A549 treated with AZD2906 at 1 μM for 4 hours (cell line): ENCODE data around the gene MMRN2. TPM values are rescaled to one million over a fixed set of nuclear protein-coding genes. Genes with fewer than 3 reads are reported as not detected.

ENCODE experiments used
- total RNA-seq: library from RNA; stranded (reverse); fragments of 200-300 nt; extraction: Qiagen RNA extraction; gene quantifications from 5 replicates; pipeline ENCODE4 v1.2.3, GENCODE V29; 2022

Gene MMRN2, protein sequence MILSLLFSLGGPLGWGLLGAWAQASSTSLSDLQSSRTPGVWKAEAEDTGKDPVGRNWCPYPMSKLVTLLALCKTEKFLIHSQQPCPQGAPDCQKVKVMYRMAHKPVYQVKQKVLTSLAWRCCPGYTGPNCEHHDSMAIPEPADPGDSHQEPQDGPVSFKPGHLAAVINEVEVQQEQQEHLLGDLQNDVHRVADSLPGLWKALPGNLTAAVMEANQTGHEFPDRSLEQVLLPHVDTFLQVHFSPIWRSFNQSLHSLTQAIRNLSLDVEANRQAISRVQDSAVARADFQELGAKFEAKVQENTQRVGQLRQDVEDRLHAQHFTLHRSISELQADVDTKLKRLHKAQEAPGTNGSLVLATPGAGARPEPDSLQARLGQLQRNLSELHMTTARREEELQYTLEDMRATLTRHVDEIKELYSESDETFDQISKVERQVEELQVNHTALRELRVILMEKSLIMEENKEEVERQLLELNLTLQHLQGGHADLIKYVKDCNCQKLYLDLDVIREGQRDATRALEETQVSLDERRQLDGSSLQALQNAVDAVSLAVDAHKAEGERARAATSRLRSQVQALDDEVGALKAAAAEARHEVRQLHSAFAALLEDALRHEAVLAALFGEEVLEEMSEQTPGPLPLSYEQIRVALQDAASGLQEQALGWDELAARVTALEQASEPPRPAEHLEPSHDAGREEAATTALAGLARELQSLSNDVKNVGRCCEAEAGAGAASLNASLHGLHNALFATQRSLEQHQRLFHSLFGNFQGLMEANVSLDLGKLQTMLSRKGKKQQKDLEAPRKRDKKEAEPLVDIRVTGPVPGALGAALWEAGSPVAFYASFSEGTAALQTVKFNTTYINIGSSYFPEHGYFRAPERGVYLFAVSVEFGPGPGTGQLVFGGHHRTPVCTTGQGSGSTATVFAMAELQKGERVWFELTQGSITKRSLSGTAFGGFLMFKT
- total RNA-seq, result 0.40 to 1.4 TPM (median 0.93 TPM) in 5 replicates

DNA sequence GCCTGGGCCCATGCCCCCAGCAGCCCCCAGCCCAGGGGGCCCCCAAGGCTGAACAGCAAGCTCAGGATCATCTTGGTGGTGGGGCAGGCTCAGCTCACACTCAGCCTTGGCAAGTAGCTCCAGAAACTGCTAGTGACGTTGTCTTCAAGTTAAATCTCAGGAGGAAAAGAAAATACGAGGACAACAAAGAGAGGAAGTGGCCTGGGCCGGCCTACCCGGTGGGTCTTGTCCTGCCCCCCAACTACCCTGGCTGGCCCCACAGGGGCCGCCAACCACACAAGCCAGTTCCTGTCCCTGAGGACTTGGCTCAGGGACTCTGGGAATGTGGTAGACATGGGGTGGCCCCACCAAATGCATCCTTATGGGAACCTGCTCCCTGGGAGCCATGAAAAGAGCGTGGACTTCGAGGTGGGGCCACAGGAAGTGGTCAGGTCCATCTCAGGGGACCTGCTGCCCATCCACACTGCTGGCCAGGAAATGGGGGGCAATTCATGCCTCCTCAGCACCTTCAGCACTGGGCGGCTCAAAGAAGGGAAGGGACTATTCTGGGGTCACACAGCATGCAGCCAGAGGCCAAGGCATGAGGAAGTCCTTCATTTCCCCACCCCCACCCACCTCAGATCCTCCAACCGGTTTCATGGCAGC lies at the start of gene MMRN2:
MMRN2 (minus strand) TSS at position 145 of the 645 bp plus-strand sequence; CDS start at position 71, 74 bp downstream.

DNA sequence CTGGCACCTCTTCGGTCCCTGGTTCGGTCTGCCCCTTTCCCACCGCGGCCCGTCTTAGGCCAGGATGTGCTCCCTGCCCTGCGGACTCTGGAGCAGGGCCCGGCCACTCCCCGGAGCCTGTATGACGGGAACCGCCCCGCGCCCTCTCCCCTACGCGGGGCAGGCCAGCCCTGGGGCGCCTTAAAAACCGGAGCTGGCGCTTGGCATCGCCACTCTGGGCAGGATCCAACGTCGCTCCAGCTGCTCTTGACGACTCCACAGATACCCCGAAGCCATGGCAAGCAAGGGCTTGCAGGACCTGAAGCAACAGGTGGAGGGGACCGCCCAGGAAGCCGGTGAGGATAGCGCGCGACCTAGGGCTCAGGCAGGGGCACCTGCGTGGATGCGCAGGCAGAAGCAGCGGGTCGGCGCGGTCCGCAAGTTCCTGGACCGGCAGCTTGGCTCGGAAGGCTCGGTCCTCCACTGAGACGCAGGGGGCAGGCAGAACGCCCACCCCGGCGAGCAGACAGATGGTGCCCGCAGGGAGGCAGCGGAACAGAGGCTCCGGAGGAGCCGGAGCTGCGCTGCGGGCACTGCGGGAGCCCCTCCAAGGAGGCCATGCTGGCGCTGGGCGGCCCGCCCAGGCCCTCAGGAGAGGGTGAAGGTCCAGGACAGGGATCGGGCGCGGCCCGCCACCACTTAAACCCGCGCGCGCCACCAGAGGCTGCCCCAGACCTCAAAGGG lies 11.0 kb upstream of the MMRN2 start, which contains the start of gene ADIRF:
ADIRF (plus strand) TSS at position 212 of the 723 bp plus-strand sequence; CDS start at position 275, 63 bp downstream.

DNA sequence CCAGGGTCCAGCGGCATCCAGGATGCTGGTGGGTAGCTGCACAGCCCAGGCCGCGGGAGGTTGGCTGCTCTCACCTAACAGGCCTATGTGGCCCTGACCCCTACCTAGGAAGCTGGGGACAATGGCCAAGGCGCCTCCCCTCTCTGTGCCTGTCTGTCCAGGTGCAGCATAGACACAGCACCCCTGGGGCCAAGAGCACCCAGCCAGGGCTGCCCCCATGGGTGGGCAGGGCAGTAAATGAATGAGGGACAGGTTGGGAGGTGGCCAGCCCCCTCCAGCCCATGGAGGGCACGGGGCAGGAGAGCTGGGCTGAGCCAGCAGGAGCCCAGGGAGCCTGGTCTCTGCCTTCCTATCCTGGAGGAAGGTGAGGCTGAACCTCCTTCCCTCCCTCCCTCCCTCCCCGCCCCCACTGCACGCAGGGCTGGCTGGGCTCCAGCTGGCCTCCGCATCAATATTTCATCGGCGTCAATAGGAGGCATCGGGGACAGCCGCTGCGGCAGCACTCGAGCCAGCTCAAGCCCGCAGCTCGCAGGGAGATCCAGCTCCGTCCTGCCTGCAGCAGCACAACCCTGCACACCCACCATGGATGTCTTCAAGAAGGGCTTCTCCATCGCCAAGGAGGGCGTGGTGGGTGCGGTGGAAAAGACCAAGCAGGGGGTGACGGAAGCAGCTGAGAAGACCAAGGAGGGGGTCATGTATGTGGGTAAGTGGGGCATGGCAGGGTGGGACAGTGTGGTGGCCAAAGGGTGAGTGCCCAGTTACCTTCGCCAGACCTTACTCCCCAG lies 893 bp upstream of the MMRN2 start, which contains the start of gene SNCG:
SNCG (plus strand) TSS at position 484 of the 785 bp plus-strand sequence; CDS start at position 583, 99 bp downstream.

Other genes starting within 250 kb of the MMRN2 start
- 18.7 to 28.6 TPM (median 23.1 TPM) in 5 replicates for gene BMPR1A, start 201.0 kb downstream of the MMRN2 start, total RNA-seq
- gene SNCG, start 984 bp upstream of the MMRN2 start, total RNA-seq, result 10.4 to 14.7 TPM (median 14.1 TPM) in 5 replicates
- gene ADIRF, start 10.9 kb upstream of the MMRN2 start, total RNA-seq, result 0.19 to 0.30 TPM in 2 of 5 replicates, not detected in the others
- gene FAM25A, start 62.7 kb upstream of the MMRN2 start, total RNA-seq, result not detected in 5 replicates
- 90.8 to 108 TPM (median 101 TPM) in 5 replicates for gene GLUD1, start 137.2 kb upstream of the MMRN2 start, total RNA-seq
- 22.9 to 30.3 TPM (median 24.5 TPM) in 5 replicates for gene SHLD2, start 137.6 kb upstream of the MMRN2 start, total RNA-seq